ENCODE data around the gene CHD6.
"Not testable (repeated sequence)": the region's sequence is repeated elsewhere in the genome, so short reads cannot be mapped to it uniquely, and the experiment has no call there.

The CHD6 gene

GRCh38 chr20:41537865-41538264, 80.3 kb downstream of the CHD6 start:
- no peak for DNase-seq

- DNase-seq, result not testable (repeated sequence)
These were observed 82.6 kb downstream of the CHD6 start for GRCh38 chr20:41535551-41535950.

GRCh38 chr20:41534842-41535241, 83.3 kb downstream of the CHD6 start:
- DNase-seq, result no peak

- no peak for DNase-seq
These were observed 84.0 kb downstream of the CHD6 start for GRCh38 chr20:41534170-41534569.

- no peak for DNase-seq
These were observed 84.5 kb downstream of the CHD6 start for GRCh38 chr20:41533537-41534136.

- no peak for DNase-seq
These were observed 85.2 kb downstream of the CHD6 start for GRCh38 chr20:41532935-41533334.

- DNase-seq, result no peak
These were observed 86.5 kb downstream of the CHD6 start for GRCh38 chr20:41531518-41532275.

GRCh38 chr20:41530923-41531322, 87.3 kb downstream of the CHD6 start:
- no peak for DNase-seq

- no peak for DNase-seq
These were observed 91.8 kb downstream of the CHD6 start for GRCh38 chr20:41526327-41526726.

GRCh38 chr20:41524980-41525613, 93.1 kb downstream of the CHD6 start:
- no peak for DNase-seq

- no peak for DNase-seq
These were observed 94.3 kb downstream of the CHD6 start for GRCh38 chr20:41523857-41524256.

GRCh38 chr20:41513829-41514228, 104.3 kb downstream of the CHD6 start:
- no peak for DNase-seq

GRCh38 chr20:41512624-41513023, 105.6 kb downstream of the CHD6 start:
- no peak for DNase-seq

- DNase-seq, result no peak
These were observed 107.2 kb downstream of the CHD6 start for GRCh38 chr20:41510847-41511450.

- no peak for DNase-seq
These were observed 108.0 kb downstream of the CHD6 start for GRCh38 chr20:41510224-41510623.

GRCh38 chr20:41509316-41510200, 108.6 kb downstream of the CHD6 start:
- DNase-seq, result no peak

- no peak for DNase-seq
These were observed 109.8 kb downstream of the CHD6 start for GRCh38 chr20:41508335-41508734.

- DNase-seq, result no peak
These were observed 110.3 kb downstream of the CHD6 start for GRCh38 chr20:41507851-41508250.

- DNase-seq, result no peak
These were observed 110.7 kb downstream of the CHD6 start for GRCh38 chr20:41507436-41507835.

- no peak for DNase-seq
These were observed 111.8 kb downstream of the CHD6 start for GRCh38 chr20:41506192-41506915.

GRCh38 chr20:41505184-41505583, 113.0 kb downstream of the CHD6 start:
- no peak for DNase-seq

GRCh38 chr20:41501376-41501775, 116.8 kb downstream of the CHD6 start:
- no peak for DNase-seq
